Uterus (tissue), 4 donors: Measurements from ENCODE around the gene NOBOX. TPM values are rescaled to one million over a fixed set of nuclear protein-coding genes. Genes with fewer than 3 reads are reported as not detected.

Experiments used
- DNase-seq, 2 donors: peaks; one replicate each; pipeline ENCODE4 v3.0.0-alpha.2; 2019 to 2020
- H3K27ac ChIP-seq, 2 donors: fragments of 200-600 bp; sonication (generic); 1 replicate in 1 of 2; 2 replicates in 1 of 2; pipeline ENCODE4 v1.5.1; 2016 to 2018
- H3K27me3 ChIP-seq, 2 donors: fragments of 200-600 bp; sonication (generic); one replicate each; pipeline ENCODE4 v1.5.1; 2018 to 2019; ENCODE audit warnings: control low read depth in 1 of 2
- H3K36me3 ChIP-seq, 2 donors: fragments of 200-600 bp; sonication (generic); one replicate each; pipeline ENCODE4 v1.5.1; 2019; ENCODE audit warnings: control low read depth in 1 of 2
- H3K4me1 ChIP-seq, 2 donors: fragments of 200-600 bp; sonication (generic); one replicate each; pipeline ENCODE4 v1.5.1; 2018 to 2019; ENCODE audit warnings: control low read depth in 1 of 2
- H3K4me3 ChIP-seq, 2 donors: fragments of 200-600 bp; sonication (generic); 1 replicate in 1 of 2; 2 replicates in 1 of 2; pipeline ENCODE4 v1.5.1; 2018 to 2019; ENCODE audit warnings: mild to moderate bottlenecking in 1 of 2
- H3K9me3 ChIP-seq, 2 donors: fragments of 200-600 bp; sonication (generic); one replicate each; pipeline ENCODE4 v1.5.1; 2019; ENCODE audit warnings: control low read depth in 1 of 2
- CTCF ChIP-seq, 4 experiments: fragments of 200-600 bp in 2 of 4; fragments of 450-650 bp in 2 of 4; sonication (generic) in 2 of 4; IDR thresholded peaks; one replicate each; pipeline ENCODE4 v1.5.1; 2016 to 2019; ENCODE audit warnings: antibody characterized with exemption in 4 of 4, mild to moderate bottlenecking in 2 of 4, moderate library complexity in 1 of 4
- POLR2A ChIP-seq, 2 donors: fragments of 450-650 bp; IDR thresholded peaks; one replicate each; pipeline ENCODE4 v1.6.1; 2016; ENCODE audit warnings: antibody characterized with exemption in 2 of 2, mild to moderate bottlenecking in 1 of 2, moderate library complexity in 1 of 2
- intact Hi-C: fragments of 100-400 bp; cut with DNase I; formaldehyde crosslinking; loops from one replicate; pipeline ENCODE4 v1.15.1; 2023; ENCODE audit warnings: low total_unique reads
- total RNA-seq, 4 donors: library from RNA; depleted of rRNA in 3 of 4; stranded (reverse); fragments of >200 nt in 3 of 4; gene quantifications; one replicate each; pipeline versions ENCODE4 v1.1.0 to v1.2.4, GENCODE V29; 2014 to 2023
- donor health status: DM: yes; HTN: yes; CAD: no.

The NOBOX gene
- total RNA-seq, 4 donors from 2014 or later = not detected

GRCh38 chr7:144388950-144389349 is 14.5 kb downstream of the NOBOX start:
- Histone ChIP-seq H3K9me3 (no peaks in the 10 kb centered on the region), H3K4me3 (no peak overlapping the region), H3K4me1 (no peaks in the 10 kb centered on the region), H3K27me3 (no peaks in the 10 kb centered on the region), H3K36me3 (no peaks in the 10 kb centered on the region), H3K27ac (no peak overlapping the region)
- intact Hi-C loops = no loop called here
- DNase-seq = no peak
- TF ChIP-seq CTCF (IDR thresholded peaks at IDR 0.05) (no peak), POLR2A (IDR thresholded peaks at IDR 0.05) (no peak)

GRCh38 chr7:144386741-144387140 is 16.8 kb downstream of the NOBOX start:
- no peak overlapping the region for H3K27ac ChIP-seq
- H3K4me3 ChIP-seq = no peak overlapping the region

GRCh38 chr7:144384555-144385245 is 18.8 kb downstream of the NOBOX start:
- H3K27ac ChIP-seq = no peak overlapping the region
- no peaks in the 10 kb centered on the region for H3K27me3 ChIP-seq
- H3K36me3 ChIP-seq = no peaks in the 10 kb centered on the region
- intact Hi-C loops = no loop called here
- no peaks in the 10 kb centered on the region for H3K4me1 ChIP-seq
- no peak overlapping the region for H3K4me3 ChIP-seq
- no peaks in the 10 kb centered on the region for H3K9me3 ChIP-seq
- DNase-seq = no peak
- TF ChIP-seq POLR2A (IDR thresholded peaks at IDR 0.05) (no peak), CTCF (IDR thresholded peaks at IDR 0.05) (no peak)

More at GRCh38 chr7:144386741-144387140, 16.8 kb downstream of the NOBOX start:
- no peak for DNase-seq
- H3K4me1 ChIP-seq = no peaks in the 10 kb centered on the region
- no peak for TF ChIP-seq CTCF (IDR thresholded peaks at IDR 0.05)
- no peak for TF ChIP-seq POLR2A (IDR thresholded peaks at IDR 0.05)
- H3K9me3 ChIP-seq = no peaks in the 10 kb centered on the region
- H3K27me3 ChIP-seq = no peaks in the 10 kb centered on the region
- intact Hi-C loops = no loop called here
- H3K36me3 ChIP-seq = no peaks in the 10 kb centered on the region

- Histone ChIP-seq H3K36me3 (no peaks in the 10 kb centered on the region), H3K4me1 (no peaks in the 10 kb centered on the region), H3K27ac (no peak overlapping the region), H3K9me3 (no peaks in the 10 kb centered on the region), H3K27me3 (no peaks in the 10 kb centered on the region), H3K4me3 (no peak overlapping the region)
- TF ChIP-seq POLR2A (IDR thresholded peaks at IDR 0.05) = no peak
- no peak for TF ChIP-seq CTCF (IDR thresholded peaks at IDR 0.05)
- DNase-seq = no peak
- intact Hi-C loops = no loop called here
Measured at GRCh38 chr7:144384071-144384470, 19.4 kb downstream of the NOBOX start.

- Histone ChIP-seq H3K36me3 (no peaks in the 10 kb centered on the region), H3K27ac (no peak overlapping the region), H3K27me3 (no peaks in the 10 kb centered on the region), H3K4me1 (no peaks in the 10 kb centered on the region), H3K4me3 (no peak overlapping the region), H3K9me3 (no peaks in the 10 kb centered on the region)
- intact Hi-C loops = no loop called here
- no peak for TF ChIP-seq CTCF (IDR thresholded peaks at IDR 0.05)
- TF ChIP-seq POLR2A (IDR thresholded peaks at IDR 0.05) = no peak
- DNase-seq = no peak
Measured at GRCh38 chr7:144379776-144380384, 23.6 kb downstream of the NOBOX start.
